ENCODE measurements around the gene GANC.

DNA sequence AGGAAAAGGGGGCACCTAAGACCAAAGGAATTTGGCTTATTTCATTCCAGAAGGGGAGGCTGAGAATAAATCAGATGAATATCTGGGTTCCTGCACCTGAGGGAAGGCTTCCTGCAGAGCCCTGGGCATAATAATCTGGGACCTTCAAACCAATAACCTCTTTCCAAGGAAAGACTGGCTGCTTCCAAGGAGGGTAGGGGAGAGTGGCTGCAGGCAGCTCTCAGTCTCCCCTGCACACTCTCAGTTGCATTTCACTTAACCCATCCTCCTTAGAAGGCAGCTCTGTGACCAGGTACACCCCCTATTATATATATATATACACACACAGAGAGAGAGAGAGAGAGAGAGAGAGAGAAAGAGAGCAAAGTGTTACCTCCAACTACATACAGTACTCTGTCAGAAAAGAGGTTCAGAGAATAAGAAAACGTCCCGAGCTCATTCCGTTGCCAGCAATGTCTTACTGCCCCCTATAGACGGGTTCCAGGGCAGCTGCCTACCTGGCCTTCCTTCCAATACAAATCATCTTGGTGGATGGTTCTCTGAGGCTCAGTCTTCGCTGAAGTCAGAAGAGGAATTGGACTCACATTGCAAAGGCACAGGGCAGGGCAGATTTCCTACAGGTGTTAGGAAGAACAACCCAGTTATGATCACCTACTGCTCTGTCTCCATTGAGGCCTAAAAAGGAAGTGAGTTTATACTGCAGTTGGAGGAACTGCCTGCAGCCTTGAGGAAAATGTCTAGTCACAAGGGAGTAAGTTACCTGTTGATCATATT lies 112.4 kb downstream of the GANC start:
- TF ChIP-seq ZNF396 (CRISPR knock-in tag; IDR thresholded peaks at IDR 0.05; ENCODE audit: borderline replicate concordance), result no peak
- TF ChIP-seq, protein P1, sequence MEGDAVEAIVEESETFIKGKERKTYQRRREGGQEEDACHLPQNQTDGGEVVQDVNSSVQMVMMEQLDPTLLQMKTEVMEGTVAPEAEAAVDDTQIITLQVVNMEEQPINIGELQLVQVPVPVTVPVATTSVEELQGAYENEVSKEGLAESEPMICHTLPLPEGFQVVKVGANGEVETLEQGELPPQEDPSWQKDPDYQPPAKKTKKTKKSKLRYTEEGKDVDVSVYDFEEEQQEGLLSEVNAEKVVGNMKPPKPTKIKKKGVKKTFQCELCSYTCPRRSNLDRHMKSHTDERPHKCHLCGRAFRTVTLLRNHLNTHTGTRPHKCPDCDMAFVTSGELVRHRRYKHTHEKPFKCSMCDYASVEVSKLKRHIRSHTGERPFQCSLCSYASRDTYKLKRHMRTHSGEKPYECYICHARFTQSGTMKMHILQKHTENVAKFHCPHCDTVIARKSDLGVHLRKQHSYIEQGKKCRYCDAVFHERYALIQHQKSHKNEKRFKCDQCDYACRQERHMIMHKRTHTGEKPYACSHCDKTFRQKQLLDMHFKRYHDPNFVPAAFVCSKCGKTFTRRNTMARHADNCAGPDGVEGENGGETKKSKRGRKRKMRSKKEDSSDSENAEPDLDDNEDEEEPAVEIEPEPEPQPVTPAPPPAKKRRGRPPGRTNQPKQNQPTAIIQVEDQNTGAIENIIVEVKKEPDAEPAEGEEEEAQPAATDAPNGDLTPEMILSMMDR (IDR thresholded peaks at IDR 0.05), result peak; percentile 51; the same call in 1 of the 2 replicates
- no peak for TF ChIP-seq ATF3 (CRISPR knock-in tag; conservative IDR thresholded peaks at IDR 0.05)
- TF ChIP-seq ZNF138 (CRISPR knock-in tag; conservative IDR thresholded peaks at IDR 0.05), result no peak
- no peak for TF ChIP-seq CBFB (CRISPR knock-in tag; IDR thresholded peaks at IDR 0.05; ENCODE audit: low read depth)
- no peak for TF ChIP-seq CREB1 (CRISPR knock-in tag; IDR thresholded peaks at IDR 0.05)
- TF ChIP-seq ESRRA (CRISPR knock-in tag; IDR thresholded peaks at IDR 0.05; ENCODE audit: borderline replicate concordance), result no peak
- no peak for TF ChIP-seq ATF1 (CRISPR knock-in tag; IDR thresholded peaks at IDR 0.05)

All from WTC11 (cell line).